ENCODE measurements around the gene COMMD7.

COMMD7 gene

GRCh38 chr20:32762754-32763201, 19.5 kb upstream of the COMMD7 start:
- no peak for TF ChIP-seq CTCF (IDR thresholded peaks at IDR 0.05; ENCODE audit: low read depth, low read length, missing control alignments)
- H3K27me3 ChIP-seq (replicated peaks) = no peaks in the 10 kb centered on the region
- in situ Hi-C loops (cut with HindIII; ENCODE audit: low pct_ligation_motif_present, low sequenced_read_pairs) = no loop called here
- H3K4me3 ChIP-seq (ENCODE audit: low read depth, low read length) = peak overlapping the region; percentile 70
- no peaks in the 10 kb centered on the region for H3K36me3 ChIP-seq (replicated peaks)
- H3K27ac ChIP-seq = no peak overlapping the region
- DNase-seq = no peak

- Histone ChIP-seq H3K4me3 (ENCODE audit: low read depth, low read length) (peak within 1 kb of the TSS; percentile 70), H3K27ac (no peak within 1 kb of the TSS), H3K36me3 (replicated peaks) (no peaks in the 10 kb centered on the region), H3K27me3 (replicated peaks) (no peaks in the 10 kb centered on the region)
- peak; percentile 48 for DNase-seq
- TF ChIP-seq CTCF (IDR thresholded peaks at IDR 0.05; ENCODE audit: low read depth, low read length, missing control alignments) = no peak
- in situ Hi-C loops (cut with HindIII; ENCODE audit: low pct_ligation_motif_present, low sequenced_read_pairs) = no loop called here
Measured at GRCh38 chr20:32761831-32762753, 18.8 kb upstream of the COMMD7 start, which contains the start of gene DNMT3B. Gene DNMT3B, plus strand, starts transcription at chr20:32762385. Its CDS starts 17,939 bp downstream, at chr20:32780324.

GRCh38 chr20:32761417-32761830, 18.2 kb upstream of the COMMD7 start:
- peak overlapping the region; percentile 70 for H3K4me3 ChIP-seq (ENCODE audit: low read depth, low read length)
- H3K36me3 ChIP-seq (replicated peaks) = no peaks in the 10 kb centered on the region
- no peak for DNase-seq
- no peaks in the 10 kb centered on the region for H3K27me3 ChIP-seq (replicated peaks)
- H3K27ac ChIP-seq = no peak overlapping the region
- TF ChIP-seq CTCF (IDR thresholded peaks at IDR 0.05; ENCODE audit: low read depth, low read length, missing control alignments) = no peak
- in situ Hi-C loops (cut with HindIII; ENCODE audit: low pct_ligation_motif_present, low sequenced_read_pairs) = no loop called here

- no peak for TF ChIP-seq CTCF (IDR thresholded peaks at IDR 0.05; ENCODE audit: low read depth, low read length, missing control alignments)
- no peak for DNase-seq
- in situ Hi-C loops (cut with HindIII; ENCODE audit: low pct_ligation_motif_present, low sequenced_read_pairs) = no loop called here
- H3K27me3 ChIP-seq (replicated peaks) = no peaks in the 10 kb centered on the region
- H3K27ac ChIP-seq = no peak overlapping the region
- H3K4me3 ChIP-seq (ENCODE audit: low read depth, low read length) = no peak overlapping the region
- no peaks in the 10 kb centered on the region for H3K36me3 ChIP-seq (replicated peaks)
Measured at GRCh38 chr20:32756156-32756555, 12.9 kb upstream of the COMMD7 start.

- no peak for TF ChIP-seq CTCF (IDR thresholded peaks at IDR 0.05; ENCODE audit: low read depth, low read length, missing control alignments)
- in situ Hi-C loops (cut with HindIII; ENCODE audit: low pct_ligation_motif_present, low sequenced_read_pairs) = no loop called here
- H3K27me3 ChIP-seq (replicated peaks) = no peaks in the 10 kb centered on the region
- H3K4me3 ChIP-seq (ENCODE audit: low read depth, low read length) = no peak overlapping the region
- no peak overlapping the region for H3K27ac ChIP-seq
- H3K36me3 ChIP-seq (replicated peaks) = no peaks in the 10 kb centered on the region
- peak; percentile 31 for DNase-seq
Measured at GRCh38 chr20:32753731-32754130, 10.5 kb upstream of the COMMD7 start.
